Pulmonary artery endothelial cell (primary cell): ENCODE measurements around the gene NTMT2. TPM values are rescaled to one million over a fixed set of nuclear protein-coding genes. Genes with fewer than 3 reads are reported as not detected.
"Not testable (repeated sequence)": the region's sequence is repeated elsewhere in the genome, so short reads cannot be mapped to it uniquely, and the experiment has no call there.

Experiments
- DNase-seq: peaks from one replicate; pipeline ENCODE4 v3.0.0-alpha.2; 2011; ENCODE audit warnings: low read depth, low spot score
- total RNA-seq: library from RNA; depleted of rRNA; stranded (reverse); fragments of >200 nt; gene quantifications from 2 replicates; pipeline ENCODE4 v1.2.3, GENCODE V29; 2014

Gene NTMT2
- total RNA-seq, 1 donor from 2014 or later: not detected

DNA sequence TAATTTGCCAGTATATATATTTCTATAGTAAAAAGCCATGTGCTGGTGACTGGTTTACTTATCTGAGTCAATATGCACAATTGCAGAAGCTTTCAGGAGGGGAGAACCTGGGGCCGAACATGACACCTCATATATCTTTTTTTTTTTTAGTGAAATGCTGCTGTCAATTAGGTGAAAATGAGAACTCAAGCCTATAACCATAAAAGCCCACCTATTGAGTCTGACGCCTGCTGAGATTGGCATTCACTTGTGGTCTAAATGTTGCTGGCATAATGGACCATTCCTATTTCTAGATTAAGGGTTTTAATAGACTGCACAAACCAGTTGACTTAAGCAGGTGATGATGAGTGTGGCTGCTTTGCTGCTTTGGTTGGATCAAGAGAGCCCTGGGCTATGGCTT lies 10.8 kb downstream of the NTMT2 start:
- DNase-seq: no peak

DNA sequence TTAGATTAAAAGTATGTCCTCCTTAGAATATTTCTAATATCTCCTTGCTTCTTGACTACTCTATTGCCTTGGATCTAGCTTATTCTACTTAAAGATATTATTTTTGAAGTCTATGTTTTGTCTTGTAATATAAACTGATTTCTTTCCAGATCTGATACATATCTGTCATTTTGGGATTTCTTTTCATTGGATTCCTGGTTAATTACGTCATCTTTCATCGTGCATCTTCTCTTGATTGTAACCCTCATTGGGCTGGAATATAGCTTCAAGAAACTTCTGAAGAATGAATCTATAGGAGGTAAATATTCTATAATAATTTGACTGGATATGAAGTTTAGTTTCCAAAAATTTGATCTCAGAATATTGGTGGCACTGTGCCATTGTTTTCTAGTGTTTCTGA lies 12.1 kb downstream of the NTMT2 start:
- DNase-seq: no peak

DNA sequence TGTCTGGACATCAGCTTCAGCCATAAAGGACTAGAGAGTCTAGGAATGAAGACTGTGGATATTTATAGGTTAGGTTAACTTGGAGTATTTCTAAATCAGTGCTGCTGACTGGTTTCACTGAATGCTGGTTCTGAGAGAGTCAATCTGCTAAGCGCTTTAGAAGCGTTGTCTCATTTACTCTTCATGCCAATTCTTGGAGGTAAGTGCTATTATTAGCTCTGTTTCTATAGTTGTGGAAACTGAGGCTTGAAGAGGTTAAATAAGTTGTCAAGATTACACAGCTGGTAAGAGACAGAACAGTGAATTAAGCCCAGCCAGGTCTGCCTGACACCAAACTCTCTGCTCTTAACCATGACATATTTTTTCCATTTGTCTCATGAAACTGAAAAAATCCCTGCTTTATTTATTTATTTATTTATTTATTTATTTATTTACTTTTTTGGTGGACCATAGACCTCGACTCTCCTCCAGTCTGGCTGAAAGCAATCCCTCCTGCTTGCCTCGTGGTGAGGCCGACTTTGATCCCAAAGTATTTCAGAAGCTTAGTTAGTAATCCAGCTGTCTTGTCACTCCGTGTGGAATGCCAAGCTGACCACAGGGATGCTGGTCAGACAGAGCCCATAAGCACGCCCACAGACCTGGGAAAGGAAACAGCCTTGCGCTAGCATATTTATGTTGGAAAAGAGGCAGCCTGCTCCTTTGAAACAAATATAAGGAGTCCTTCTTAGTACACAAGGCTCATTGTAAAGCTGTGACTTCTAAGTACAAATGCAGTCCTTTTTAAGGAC lies 16.9 kb downstream of the NTMT2 start:
- no peak for DNase-seq

GRCh38 chr1:170164103-170164763 lies 18.5 kb downstream of the NTMT2 start:
- DNase-seq: no peak

- DNase-seq: no peak
Observed at GRCh38 chr1:170166518-170167180, 20.9 kb downstream of the NTMT2 start.

- no peak for DNase-seq
Observed at GRCh38 chr1:170168265-170168664, 22.5 kb downstream of the NTMT2 start.

GRCh38 chr1:170170513-170170912 lies 24.8 kb downstream of the NTMT2 start:
- not testable (repeated sequence) for DNase-seq

GRCh38 chr1:170174395-170174794 lies 28.6 kb downstream of the NTMT2 start:
- DNase-seq: no peak

DNA sequence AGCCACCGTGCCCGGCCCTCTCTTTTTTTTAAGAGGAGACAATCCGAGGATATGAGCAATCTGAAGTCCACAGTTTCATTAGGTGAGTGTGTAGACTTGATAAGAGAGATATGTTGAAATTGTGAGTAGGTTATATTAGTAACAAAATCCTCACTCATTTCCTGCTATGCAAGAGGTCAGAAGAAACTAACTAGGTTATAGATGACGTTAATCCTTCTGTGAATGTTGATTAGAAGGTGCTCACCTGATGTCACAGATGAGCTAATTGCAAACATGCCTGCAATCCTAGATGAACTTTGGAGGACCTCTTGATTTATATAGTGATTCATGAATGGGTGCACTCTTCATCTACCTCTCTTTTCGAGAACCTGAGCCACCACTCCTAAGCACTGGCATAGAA lies 29.3 kb downstream of the NTMT2 start:
- DNase-seq: no peak

- no peak for DNase-seq
Observed at GRCh38 chr1:170175484-170175883, 29.7 kb downstream of the NTMT2 start.

DNA sequence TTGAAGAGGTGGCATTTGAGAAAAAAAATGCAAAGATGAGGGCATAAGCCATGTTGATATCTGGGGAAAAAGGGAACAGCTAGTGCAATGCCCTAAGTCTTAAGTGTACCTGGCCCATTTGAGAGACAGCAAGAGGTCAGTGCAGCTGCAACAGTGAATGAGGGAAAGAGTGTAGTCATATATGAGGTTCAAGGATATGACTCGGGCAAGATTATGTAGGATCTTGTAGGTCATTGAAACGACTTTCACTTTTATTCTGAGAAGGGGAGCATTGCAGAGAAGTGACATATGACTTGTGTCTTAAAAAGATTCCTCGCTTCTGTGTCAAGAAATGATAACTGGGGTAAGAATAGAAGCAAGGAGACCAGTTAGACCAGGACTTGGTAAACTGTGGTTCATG lies 31.0 kb downstream of the NTMT2 start:
- DNase-seq: no peak

GRCh38 chr1:170182442-170182841 lies 36.7 kb downstream of the NTMT2 start:
- no peak for DNase-seq

GRCh38 chr1:170192546-170192945 lies 46.8 kb downstream of the NTMT2 start:
- DNase-seq: no peak

DNA sequence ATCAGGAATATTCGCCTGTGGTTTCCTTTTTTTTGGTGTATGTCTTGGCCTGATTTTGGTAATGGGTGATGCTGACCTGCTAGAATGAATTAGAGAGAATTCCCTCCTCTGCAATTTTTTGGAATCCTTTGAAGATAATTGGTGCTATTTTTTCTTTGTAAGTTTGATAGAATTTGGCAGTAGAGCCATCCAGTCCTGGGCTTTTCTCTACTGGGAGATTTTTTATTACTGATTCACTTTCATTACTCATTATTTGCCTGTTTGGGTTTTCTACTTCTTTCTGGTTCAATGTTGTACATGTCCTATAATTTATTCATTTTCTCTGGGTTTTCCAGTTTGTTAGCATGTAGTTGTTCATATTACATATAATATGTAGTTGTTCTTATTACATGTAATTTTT lies 48.7 kb downstream of the NTMT2 start:
- DNase-seq: no peak

- no peak for DNase-seq
Observed at GRCh38 chr1:170196490-170197236, 50.9 kb downstream of the NTMT2 start.

DNA sequence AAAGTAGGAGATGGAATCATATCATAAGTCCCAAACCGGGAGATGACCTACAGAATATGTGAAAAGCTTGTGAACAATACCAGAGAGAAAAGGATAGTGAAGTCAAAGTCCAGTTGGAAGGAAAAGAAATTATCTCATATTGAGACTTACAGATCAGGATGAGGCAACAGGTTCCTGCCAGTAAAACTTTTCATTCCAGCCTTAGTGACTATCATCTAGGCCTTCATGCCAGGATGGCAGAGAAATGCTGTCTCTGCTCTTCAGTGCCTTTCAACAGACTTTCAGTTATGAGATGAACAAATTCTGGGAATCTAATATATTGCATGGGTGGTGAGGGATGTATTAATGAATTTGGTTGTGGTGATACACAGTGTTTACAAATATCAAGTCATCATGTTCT lies 52.3 kb downstream of the NTMT2 start:
- DNase-seq: no peak

DNA sequence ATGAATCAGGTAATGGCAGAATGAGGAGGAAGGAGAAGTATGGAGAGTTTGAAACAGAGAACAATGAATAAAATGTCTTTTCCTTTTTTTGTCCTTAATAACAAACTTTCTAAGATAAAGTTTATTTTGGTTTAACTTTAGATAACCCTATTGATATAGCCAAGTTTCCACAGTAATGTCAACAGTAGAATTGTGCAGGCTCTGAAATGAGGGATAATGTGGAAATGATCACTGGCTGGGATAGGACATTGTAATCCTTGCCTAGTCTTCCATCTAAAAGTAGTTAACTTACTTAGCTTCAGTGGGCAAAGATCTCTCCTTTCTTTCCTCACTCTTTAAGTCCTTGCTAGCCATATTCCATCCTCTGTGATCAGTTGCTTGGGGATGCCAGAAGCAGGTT lies 52.8 kb downstream of the NTMT2 start:
- DNase-seq: no peak

- DNase-seq: no peak
Observed at GRCh38 chr1:170200161-170200560, 54.4 kb downstream of the NTMT2 start.

DNA sequence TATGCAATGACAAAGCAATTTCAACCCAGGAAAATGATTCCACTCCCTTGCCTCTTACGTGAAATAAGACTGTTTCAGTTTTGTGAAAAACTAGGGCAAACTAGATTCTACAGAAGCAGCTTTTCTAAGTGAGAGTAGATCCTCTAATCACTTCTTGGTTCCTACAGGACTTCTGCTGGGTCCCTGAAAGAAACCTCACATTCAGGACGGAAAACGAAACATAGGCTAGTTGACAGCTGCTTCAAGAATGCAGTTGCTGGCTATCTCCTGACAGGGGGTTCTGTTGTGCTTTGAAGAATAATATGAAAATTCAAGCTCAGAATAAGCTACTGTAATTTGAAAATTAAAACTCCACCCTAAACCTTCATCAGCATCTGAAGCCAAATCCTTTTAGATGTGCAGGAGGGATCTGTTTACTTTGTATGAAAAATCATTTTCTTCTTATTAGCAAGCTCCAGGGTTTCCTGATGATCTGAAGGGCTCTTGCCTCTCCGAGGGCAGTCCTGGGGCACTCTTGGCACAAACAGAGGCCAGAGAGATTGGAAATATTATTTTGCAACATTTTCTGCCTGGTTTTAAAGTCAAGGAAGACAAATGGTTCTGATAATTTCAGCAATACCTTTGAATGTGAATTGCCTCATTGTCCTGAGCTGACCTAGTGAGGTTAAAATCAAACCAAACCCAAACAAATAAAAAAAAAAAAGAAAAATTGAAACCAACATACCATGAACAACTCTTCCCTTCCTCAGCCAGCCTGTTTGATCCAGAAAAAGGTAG lies 55.0 kb downstream of the NTMT2 start:
- no peak for DNase-seq

DNA sequence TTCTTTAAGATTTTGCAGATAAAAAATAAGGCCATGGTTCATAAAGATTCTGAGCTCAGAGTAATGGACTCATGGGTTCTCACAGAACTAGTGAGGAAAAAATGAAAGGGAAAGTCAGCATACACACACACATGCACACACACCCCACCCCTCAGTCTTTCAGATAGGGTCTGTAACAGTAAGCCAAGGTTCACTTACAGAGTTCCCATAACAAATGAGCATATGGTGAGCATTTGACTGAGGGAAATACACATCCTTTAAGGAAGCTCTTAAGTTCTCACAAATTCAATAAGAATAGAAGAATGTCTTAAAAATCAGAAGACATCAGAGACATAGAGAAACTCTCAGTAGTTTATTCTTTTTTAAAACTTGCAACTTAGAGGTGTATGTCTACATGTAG lies 57.9 kb downstream of the NTMT2 start:
- no peak for DNase-seq

DNA sequence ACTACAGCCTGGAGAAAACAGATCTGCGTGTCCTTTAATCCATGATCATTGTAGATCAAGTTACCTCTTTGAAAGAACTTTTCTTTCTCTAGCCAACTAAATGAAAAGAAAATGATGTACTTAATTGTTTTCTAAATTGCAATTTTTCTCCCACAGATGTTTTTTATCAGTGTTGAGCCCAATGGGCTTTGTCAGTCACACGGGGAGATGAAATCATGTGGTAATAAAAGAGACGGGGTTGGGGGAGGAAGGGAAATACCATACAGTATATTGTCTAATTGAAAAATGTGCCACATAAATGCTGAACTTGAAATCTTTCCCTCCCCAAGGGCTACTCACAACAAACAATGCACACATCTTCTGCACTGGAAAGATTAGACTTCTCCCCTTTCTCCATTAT lies 58.4 kb downstream of the NTMT2 start:
- DNase-seq: no peak
